GM18502 (cell line): ENCODE measurements around the gene NLRC3.
A peak's percentile ranks its signal among the peaks of the same experiment; 100 is the strongest.

ENCODE experiments used
- ATAC-seq: cut with Tn5 transposase; IDR thresholded peaks from one replicate; pipeline ENCODE4 v1.9.1; 2021; ENCODE audit warnings: mild to moderate bottlenecking; ENCODE audit not compliant: unreplicated experiment, poor library complexity

NLRC3 gene

DNA sequence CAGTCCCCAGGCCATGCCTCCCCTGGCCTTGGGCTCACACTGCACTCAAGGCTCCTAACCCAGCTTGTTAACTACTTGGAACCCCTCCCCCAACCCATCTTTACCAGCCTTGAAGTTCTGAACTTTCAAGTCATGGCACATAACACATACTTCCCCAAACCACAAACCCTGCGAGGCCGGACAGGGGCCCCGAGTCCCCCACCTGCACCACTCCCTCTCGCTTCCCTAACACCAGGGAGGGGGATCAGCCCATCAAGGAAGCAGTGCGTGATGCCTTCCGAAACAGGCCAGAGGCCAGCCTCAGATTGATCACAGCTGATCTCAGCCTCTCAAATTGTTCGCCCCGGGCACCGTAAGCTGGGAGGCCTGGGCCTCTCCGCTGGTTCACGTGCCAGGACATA, 3.0 kb upstream of the NLRC3 start:
- ATAC-seq, result no peak

DNA sequence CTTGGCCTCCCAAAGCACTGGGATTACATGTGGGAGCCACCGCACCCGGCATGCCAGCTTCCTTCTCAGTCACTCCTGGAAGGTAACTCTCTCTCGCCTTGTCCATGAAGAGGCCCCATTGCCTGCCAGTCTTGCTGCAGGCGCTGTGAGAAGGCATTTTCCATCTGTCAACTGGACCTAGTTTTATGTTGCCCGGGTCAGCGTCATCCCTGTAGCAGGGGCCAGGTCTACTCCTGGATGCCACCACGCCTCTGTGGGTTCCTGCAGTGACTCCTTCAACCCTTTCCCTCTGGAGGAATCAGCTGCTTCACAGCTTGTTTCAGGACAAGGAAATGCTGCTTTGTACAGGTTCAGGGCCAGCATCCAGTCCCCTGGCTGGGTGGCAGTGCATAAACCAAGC, 2.6 kb upstream of the NLRC3 start:
- no peak for ATAC-seq

DNA sequence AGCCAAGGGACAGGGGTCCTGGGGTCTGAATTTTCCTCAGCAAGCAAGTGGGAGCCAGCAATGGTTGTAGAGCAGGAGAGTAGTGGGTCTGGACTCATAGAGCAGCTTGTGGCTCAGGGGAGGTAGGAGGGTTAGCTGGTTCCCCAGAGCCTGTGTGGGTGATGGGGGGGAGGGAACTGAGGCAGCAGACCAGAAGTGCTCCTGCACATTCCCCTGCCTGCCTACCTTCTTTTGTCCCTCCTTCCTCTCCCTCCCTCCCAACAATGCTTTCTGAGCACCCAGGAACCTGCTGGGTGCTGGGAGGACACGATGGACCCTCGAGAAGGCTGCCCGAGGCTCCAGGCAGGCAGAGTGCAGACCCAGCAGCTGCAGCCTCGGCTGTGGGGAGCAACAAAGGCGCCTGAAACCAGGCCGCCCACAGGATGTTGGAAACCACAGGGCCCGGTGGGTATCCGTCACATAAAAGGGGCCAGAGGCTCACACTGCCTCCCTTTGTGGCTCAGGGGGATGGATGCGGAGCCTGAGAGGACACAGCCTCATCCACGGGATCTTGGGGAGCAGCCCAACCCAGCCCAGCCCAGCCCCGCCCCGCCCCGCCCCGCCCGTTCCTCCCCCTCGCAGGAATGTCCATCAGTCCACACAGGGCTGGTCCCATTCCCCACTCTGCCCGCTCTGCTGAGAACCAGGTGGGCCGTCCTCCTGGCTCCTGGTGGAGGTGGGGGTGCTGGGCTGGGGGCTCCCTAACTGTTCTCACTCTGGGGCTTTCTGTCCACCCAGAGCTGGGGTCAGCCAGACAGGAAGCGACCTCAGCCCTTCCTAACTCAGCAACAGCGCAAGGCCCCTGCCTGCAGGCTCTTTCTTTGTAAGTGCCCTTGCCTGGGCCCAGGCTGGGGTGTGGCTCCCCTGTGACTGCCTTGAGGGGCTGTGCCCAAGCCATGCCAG, 1.7 kb upstream of the NLRC3 start:
- peak; percentile 59 for ATAC-seq

DNA sequence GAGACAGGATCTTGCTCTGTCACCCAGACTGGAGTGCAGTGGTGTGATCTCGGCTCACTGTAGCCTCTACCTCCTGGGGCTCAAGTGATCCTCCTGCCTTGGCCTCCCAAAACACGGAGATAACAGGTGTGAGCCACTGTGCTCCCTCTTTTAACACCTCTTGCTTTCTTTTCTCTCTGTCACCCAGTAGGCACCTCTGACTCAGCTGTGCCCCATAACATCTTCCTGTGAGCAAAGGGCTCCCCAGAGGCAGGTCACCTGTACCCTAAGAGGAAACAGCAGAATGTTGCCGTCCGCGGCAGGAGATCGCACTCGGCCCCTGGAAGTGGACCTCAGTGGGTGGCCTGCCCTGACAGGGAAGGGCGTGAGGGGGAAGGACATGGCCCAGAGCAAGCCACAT, 918 bp upstream of the NLRC3 start:
- no peak for ATAC-seq

DNA sequence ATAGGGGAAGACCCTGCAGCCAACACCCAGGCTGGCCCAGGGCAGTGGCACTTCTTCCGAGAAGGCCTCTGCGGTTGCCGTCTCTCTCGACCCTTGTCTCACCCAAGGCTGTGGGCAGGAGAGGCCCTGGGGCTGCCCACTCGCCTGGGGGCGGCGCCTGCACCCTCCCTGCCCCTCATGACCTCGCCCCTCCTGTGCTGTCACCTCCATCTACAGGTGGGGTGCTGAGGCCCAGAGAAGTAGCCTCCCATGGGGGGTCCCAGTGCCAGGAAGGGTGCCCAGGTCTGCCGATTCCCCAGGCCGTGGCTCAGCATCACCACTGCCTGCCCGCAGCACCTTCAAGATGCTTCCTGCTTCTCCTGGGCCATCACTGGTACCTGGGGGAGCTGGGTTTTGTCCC, 992 bp downstream of the NLRC3 start:
- no peak for ATAC-seq

DNA sequence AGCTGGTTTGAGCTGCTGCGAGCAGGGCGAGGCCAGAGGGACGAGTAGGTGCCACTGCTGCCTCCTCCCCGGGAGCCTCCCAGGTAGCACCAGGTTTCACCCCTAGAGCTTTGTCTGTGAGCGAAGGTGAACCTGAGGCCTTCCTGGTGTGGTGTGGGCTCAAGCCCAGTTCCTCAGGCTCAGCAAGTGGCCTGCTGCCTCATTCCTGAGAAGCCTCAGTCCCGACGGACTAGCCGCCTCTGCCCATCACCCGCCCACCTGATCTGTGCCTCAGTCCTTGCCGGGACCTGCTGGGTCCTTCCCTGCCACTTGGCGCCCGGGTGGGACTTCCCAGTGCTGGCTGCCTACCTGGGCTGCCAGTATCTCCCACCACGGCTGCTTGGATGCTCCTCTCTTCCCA, 1.7 kb downstream of the NLRC3 start:
- ATAC-seq, result no peak

DNA sequence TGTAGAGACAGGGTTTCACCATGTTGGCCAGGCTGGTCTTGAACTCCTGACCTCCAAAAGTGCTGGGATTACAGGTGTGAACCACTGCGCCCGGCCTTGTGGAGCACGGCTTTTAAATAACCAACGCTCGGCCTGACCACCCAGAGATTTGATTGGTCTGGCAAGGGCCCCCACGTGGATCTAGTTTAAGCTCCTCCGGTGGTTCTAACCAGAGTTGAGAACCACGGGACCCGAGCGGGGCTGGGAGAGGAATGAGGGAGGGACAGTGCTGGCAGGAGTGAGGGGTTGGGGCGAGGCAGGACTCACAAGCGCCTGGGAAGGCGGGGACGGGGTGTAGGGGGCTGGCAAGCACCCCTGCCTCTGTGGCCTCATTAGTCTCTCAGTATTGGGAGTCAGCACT, 3.0 kb downstream of the NLRC3 start:
- no peak for ATAC-seq

DNA sequence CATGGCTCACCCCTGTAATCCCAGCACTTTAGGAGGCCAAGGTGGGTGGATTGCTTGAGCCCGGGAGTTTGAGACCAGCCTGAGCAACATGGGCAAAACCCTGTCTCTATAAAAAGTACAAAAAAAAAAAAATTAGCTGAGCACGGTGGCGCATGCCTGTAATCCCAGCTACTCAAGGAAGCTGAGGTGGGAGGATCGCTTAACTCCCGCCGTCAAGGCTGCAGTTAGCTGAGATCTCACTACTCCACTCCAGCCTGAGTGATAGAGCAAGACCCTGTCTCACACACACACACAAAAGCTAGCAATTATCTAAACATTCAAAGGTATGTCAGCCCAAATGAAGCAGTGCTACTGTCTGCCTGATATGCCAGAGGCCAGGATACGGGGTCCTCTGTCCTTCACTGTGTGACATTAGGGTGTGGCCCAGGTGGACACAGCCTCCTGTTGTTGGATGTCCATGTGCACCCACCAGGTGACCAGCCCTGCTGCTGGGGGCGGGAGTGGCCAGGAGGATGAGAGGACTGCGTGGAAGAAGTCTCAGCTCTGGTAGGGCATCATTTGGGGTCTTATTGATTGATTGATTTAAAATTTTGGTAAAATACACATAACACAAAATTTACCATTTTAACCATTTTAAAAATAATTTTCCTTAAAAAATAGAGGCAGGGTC, 3.9 kb downstream of the NLRC3 start:
- no peak for ATAC-seq

DNA sequence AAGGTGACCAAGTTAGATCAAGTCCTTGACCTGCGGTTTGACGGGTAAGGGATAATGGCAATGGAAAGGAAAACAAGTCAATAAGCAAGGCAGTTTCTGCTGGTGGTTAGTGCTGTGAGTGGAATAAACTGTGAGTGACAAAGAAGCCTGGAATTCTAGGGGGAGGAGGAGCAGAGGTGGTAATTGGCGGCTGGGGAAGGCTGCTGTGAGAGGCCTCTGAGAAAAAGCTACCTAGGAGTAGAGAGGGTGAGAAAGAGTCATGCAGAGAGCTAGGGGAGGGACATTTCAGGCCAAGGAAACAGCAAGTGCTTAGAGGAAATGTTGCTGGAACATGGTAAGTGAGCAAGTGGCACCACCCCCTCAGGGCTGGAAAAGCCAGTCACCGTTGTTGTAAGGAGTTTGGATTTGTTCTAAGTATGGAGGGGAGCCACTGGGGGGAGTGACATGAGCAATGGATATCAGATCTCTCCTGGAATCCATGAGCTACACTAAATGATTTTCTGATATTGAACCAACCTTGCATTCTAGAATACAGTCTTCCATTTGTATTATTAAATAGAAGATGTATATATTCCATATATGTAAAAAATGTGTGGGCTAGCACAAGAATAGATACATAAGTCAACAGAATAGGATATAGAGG, 6.7 kb downstream of the NLRC3 start:
- no peak for ATAC-seq

DNA sequence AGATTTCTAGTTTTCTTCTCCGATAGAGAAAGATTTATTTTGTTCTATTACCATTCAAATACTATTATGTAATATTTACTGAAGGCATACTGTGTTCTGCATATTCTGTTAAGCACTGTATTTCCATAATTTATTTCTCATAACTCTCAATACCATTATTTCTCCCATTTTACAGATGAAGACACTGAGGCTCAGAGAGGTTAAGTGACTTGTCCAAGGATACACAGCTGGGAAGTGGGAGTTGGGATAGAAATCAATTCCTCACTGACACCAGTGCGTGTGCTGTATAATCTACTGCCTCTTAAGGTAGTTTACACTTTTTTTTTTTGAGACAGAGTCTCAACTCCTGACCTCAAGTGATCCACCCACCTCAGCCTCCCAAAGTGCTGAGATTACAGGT, 7.4 kb downstream of the NLRC3 start:
- ATAC-seq, result no peak

DNA sequence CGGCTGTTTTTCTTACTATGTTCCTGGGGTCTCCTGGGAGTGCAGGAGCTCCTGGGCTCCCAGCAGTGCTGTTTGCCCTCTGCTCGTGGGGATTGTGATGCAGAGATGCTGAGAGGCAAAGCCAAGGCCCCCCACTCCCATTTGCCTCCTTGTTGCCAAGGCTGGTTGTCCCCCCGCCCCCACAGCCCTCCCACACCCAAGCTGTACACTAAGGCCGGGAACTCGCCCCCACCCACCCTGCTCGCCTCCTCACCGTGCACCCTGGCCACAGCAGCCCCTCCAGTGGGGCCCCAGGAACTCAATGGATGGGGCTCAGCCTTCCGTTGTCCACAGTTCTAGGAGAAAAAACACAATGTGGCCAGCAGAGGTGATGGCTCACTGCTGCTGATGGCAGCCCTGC, 10.2 kb downstream of the NLRC3 start:
- ATAC-seq, result no peak

DNA sequence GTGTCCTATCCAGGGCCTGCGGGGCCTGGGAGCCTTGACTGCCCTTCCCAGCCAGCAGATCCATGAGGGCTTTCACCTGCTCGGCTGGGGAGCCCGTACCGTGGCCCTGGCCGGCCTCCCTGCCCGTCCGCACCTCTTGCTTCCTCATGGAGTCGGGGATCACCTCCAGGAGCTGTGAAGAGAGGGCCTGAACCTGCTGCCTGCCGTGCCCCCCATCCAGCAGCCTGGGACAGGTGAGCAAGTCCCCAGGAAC, 12.4 kb downstream of the NLRC3 start:
- ATAC-seq, result no peak

DNA sequence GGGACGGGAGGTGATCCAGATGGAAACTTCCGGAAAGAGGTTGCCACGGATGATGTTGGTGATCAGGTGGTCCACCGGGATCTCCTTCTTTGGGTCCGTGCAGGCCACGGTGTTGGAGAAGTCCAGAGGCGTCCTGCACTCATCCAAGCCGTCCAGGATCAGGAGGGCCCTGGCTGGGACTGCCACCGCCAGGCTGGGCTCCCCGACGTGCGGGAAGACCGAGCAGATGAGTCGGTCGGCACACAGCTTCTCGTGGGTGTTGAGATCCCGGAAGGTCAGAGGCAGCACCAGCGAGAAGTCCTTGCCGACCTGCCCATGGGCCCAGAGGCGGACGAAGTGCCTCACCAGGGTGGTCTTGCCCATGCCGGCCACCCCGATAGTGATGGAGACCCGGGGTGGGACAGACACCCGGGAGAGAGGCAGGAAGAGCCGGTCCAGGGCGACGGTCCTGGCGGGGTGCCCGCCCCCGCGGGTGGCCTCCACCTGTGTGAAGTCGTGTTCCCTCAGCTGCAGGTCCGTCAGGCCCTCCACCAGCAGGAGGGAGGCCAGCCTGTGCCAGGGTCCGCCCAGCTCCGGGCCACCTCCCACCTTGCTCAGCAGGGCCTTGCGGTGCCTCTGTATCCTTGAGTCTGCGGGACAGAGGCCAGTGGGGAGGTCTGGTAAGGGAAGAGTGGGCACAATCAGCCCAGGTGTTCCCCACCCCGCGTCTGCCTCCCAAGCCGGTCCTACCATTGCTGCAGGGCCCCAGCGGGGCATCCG, 12.9 kb downstream of the NLRC3 start:
- ATAC-seq, result no peak

DNA sequence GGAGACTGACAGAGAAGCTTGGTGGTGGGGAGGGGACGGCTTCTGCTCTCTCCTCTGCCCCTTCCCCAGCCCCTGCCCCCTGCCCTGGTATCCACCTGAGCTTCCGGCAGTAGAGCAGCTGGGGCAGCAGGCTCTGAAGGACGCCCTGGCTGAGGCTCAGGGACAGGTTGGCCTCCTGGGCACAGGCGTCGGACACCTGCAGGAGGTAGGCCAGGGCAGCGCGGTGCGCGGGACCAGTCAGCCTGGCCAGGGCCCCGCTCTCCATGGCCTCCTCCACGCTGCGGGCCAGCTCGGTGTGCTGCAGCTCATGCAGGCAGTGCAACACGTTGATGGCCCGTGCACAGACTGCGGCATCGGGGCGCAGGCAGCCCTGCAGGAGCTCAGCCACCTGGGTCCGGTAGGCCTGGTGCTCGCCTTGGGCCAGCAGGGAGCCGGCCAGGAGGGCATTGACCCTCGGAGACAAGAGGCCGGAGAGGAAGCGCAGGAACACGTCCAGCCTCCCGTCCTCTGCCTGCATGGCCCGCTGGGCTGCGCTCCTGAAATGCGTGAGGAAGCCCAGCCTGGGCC, 14.2 kb downstream of the NLRC3 start:
- ATAC-seq, result no peak

DNA sequence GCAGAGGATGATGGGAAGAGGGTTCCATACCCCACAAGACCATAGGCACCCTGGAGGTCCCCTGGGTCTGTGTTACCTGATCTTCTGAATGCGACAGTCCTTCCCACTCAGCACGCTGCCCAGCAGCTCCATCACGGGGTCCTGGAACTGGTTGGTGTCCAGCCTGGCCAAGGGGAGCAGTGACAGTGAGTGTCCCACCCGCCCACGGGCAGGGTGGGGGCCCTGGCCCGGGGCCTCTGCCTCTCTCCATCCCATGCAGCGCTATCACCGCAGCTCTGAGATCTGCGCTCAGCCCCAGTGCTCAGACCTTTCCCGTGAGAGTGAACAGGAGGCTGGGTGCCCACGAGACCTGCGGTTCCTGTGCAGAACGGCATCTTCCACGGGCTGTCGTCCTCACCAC, 15.6 kb downstream of the NLRC3 start:
- no peak for ATAC-seq

DNA sequence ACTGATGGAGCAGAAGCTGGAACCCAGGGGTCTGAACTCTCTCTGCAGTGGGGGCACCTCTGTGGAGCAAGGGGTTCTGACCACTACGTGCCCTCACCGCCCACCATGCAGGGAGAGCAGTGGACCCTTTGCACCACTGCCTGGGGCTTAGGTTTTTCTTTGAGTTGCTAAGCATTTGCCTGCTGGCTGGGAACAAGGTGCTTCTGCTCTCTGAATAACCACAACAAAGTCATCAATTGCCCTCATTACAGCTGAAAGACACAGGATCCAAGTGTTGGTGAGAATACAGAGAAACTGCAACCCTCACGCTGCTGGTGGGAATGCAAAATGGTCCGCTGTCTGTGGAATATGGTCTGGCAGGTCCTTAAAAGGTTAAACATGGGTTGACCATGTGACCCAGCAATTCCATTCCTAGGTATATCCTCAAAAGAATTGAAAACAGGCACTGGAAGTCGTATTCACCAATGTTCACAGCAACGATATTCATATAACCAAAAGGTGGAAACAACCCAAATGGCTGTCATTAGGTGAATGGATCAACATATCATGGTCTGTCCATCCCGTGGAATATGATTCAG, 22.8 kb downstream of the NLRC3 start:
- no peak for ATAC-seq

DNA sequence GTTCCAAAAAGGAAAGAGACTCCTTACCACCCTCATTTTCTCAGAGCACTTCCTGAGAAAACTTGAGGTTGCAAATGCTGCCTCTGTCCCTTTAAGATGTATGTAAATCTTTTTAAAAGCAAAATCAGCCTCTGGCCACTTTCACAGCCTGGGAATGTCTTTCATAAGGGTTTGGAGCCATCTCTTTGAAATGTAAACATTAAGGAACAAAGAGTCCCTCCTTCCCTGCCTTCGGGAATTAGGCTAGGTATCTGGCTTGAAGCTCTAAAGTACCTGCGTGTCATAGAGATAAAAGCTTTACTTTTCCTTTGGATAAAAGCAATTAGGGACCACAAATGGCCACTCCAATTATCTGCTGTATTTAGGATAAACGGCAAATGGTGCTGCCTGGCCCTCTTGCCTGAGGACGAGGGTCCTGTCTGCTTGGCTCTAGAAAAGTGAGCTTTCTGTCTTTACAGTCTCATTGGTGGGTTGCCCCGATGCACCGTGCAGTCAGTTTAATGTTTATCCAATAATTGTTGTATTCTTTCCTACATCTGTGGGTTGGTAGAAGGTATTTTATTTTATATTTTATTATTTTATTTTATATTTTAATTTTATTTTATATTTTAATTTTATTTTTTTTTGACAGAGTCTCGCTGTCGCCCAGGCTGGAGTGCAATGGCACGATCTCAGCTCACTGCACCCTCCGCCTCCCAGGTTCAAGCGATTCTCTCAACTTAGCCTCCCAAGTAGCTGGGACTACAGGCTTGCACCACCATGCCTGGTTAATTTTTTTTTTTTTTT, 23.9 kb downstream of the NLRC3 start:
- ATAC-seq, result no peak

DNA sequence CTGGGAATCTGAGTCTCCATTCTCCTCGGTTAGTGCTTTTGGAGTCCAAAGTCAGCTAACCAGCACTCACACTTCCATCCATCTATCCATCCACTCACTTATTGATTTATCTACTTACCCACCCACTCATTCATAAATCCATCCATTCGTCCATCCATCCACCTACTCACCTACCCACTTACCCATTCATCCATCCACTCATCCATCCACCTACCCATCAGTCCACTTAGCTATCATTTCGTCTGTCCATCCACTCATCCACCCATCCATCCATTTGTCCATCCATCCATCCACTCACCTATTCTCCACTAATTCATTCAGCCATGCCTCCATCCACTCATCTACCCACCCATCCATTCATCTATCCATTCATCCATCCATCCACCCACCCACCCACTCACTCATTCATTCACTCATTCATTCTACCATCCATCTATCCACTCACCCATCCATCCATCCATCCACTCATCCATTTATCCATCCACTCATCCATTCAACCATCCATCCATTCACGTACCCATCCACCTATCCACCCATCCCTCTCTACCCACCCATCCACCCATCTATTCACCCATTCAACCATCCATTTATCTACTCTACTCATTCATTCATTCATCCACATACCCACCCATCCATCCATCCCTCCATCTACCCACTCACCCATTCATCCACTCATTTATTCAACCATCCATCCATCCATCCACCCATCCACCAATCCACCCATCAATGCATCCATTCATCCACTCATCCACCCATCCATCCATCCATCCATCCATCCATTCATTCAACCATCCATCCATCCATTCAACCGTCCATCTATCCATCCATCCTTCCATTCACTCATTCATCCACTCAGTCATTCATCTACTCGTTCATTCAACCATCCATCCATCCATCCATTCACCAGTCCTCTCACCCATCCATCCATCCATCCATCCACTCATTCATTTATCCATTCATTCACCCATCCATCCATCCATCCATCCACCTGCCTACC, 26.1 kb downstream of the NLRC3 start:
- ATAC-seq, result no peak
